Esophagus (tissue), 2 donors: Measurements from ENCODE around the gene CORO2A. TPM values are rescaled to one million over a fixed set of nuclear protein-coding genes. Genes with fewer than 3 reads are reported as not detected.

Source experiments
- polyA plus RNA-seq, 2 donors: library from polyadenylated mRNA; stranded (reverse); fragments of 200-250 nt; gene quantifications; one replicate each; pipeline ENCODE4 v1.2.3, GENCODE V29; 2013
- donor health status: healthy with polysubstance abuse.
- donor health status: Bipolar disorder and iron deficiency.

CORO2A gene
- polyA plus RNA-seq, 2 donors, result 7.1 to 9.0 TPM

Other genes starting within 250 kb of the CORO2A start
- gene ANP32B, start 209.3 kb downstream of the CORO2A start, polyA plus RNA-seq, result 100 to 1,000 TPM in 1 of 2 donors, 10 to 100 TPM in 1; 74.5 to 116 TPM
- 10 to 100 TPM; 48.7 to 54.0 TPM for gene NANS, start 135.9 kb downstream of the CORO2A start, polyA plus RNA-seq
- gene TRIM14, start 73.4 kb downstream of the CORO2A start, polyA plus RNA-seq, result 10 to 100 TPM in 1 of 2 donors, 1 to 10 TPM in 1; 9.3 to 12.2 TPM
- 10 to 100 TPM; 16.2 to 33.9 TPM for gene TBC1D2, start 63.0 kb upstream of the CORO2A start, polyA plus RNA-seq